MG63 (cell line): Measurements from ENCODE around the gene SLC35B1. TPM values are rescaled to one million over a fixed set of nuclear protein-coding genes. Genes with fewer than 3 reads are reported as not detected.

Source experiments
- DNase-seq: peaks from one replicate; pipeline ENCODE4 v3.0.0-alpha.2; 2020
- H3K27me3 ChIP-seq: fragments of 250-450 bp; sonication (Bioruptor Pico); 2 replicates; pipeline ENCODE4 v1.5.1; 2020; ENCODE audit warnings: mild to moderate bottlenecking, moderate library complexity
- H3K36me3 ChIP-seq: fragments of 250-450 bp; sonication (Bioruptor Pico); 2 replicates; pipeline ENCODE4 v1.5.1; 2020; ENCODE audit warnings: mild to moderate bottlenecking, moderate library complexity
- H3K4me3 ChIP-seq: fragments of 250-450 bp; sonication (Bioruptor Pico); 2 replicates; pipeline ENCODE4 v1.5.1; 2020; ENCODE audit warnings: mild to moderate bottlenecking, moderate library complexity
- H3K9me3 ChIP-seq: fragments of 250-450 bp; sonication (Bioruptor Pico); 2 replicates; pipeline ENCODE4 v1.5.1; 2020; ENCODE audit warnings: mild to moderate bottlenecking, moderate library complexity
- total RNA-seq: library from RNA; depleted of rRNA; stranded (reverse); fragments of >200 nt; shearing (Covaris generic); gene quantifications from 2 replicates; pipeline ENCODE4 v1.2.3, GENCODE V29; 2014; ENCODE audit warnings: low replicate concordance; rRNA removed

Gene SLC35B1, protein sequence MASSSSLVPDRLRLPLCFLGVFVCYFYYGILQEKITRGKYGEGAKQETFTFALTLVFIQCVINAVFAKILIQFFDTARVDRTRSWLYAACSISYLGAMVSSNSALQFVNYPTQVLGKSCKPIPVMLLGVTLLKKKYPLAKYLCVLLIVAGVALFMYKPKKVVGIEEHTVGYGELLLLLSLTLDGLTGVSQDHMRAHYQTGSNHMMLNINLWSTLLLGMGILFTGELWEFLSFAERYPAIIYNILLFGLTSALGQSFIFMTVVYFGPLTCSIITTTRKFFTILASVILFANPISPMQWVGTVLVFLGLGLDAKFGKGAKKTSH
- 76.6 and 87.1 TPM in 2 replicates for total RNA-seq

DNA sequence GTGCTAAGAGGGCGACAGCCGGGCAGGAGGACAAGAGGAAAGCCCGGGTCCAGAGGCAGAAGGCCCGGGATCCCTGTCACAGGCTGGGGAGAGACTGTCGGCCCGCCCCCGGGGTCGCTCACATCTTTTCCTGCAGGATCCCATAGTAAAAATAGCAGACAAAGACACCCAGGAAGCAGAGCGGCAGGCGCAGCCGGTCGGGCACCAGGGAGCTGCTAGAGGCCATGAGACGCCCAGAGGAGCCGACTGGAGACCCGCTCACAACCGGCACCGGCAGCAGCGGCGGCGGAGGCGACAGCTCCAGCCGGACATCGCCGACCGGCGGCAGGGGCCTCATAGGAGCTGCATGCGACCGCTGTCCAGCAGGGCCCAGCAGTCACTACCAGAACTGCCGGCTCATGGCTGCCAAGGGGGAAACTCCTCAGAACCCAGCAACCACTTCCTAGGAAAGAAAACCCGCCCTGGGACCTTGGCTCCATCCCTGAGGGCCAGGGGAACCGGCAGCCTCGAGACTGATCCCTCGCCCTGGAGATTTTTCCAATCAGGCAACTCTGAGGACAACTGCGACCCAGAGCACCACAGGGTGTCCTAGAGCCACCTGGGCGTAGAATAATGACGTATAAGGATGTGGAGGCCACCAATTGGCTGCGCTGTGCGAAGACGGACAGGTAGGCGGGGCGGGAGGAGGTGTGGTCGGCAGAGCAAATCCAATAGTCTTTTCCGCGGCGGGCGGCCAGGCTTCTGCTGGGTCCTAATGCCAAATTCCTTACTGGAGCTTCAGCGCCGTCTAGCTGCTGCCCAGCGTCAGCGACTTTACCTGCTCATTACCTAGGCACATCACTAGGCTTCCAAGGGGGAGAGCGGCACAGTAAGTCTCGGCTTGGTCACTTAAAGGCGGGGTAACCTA is at the start of gene SLC35B1:
Gene SLC35B1, minus strand, starts transcription at position 357 of the 907 bp plus-strand sequence. Its CDS starts 131 bp downstream, at position 226.
- Histone ChIP-seq H3K9me3 (no peaks in the 10 kb centered on the region), H3K4me3 (peak within 1 kb of the TSS; percentile 85), H3K36me3 (peaks cover 28% of the 10 kb centered on the region), H3K27me3 (no peaks in the 10 kb centered on the region; the same call in 1 of the 2 replicates)
- peak; percentile 100 for DNase-seq

DNA sequence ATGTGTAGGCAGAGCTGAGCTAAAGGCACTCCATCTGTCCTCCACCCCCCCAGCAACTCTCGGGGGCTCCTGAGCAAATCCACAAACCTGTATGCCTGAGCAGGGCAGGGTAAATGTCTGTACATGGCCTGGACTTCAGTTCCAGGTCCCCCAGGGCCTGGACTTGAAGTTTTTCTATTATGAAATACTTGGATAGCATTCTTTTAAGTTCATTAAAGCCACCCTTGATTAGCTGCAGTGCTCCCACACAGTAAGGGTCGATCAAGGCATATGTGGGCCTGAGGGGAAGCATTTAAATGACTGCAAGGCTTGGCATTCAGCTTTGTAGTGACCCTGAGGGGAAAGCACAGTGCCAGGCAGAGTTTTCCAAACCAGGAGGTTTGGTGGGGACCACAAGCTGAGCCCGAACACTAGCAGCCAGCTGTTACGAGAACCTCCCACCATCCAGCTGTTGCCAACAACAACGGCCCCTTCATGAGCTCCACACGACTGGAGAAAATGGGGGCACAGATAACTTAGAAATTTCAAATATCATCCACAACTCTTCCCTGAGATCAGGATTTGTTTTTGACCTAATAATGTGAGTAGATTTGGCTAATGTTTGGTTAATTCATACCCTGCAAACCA is 49.5 kb upstream of the SLC35B1 start:
- no peaks in the 10 kb centered on the region for H3K36me3 ChIP-seq
- no peak overlapping the region for H3K4me3 ChIP-seq
- H3K27me3 ChIP-seq, result peaks cover 5% of the 10 kb centered on the region
- DNase-seq, result no peak
- no peaks in the 10 kb centered on the region for H3K9me3 ChIP-seq

DNA sequence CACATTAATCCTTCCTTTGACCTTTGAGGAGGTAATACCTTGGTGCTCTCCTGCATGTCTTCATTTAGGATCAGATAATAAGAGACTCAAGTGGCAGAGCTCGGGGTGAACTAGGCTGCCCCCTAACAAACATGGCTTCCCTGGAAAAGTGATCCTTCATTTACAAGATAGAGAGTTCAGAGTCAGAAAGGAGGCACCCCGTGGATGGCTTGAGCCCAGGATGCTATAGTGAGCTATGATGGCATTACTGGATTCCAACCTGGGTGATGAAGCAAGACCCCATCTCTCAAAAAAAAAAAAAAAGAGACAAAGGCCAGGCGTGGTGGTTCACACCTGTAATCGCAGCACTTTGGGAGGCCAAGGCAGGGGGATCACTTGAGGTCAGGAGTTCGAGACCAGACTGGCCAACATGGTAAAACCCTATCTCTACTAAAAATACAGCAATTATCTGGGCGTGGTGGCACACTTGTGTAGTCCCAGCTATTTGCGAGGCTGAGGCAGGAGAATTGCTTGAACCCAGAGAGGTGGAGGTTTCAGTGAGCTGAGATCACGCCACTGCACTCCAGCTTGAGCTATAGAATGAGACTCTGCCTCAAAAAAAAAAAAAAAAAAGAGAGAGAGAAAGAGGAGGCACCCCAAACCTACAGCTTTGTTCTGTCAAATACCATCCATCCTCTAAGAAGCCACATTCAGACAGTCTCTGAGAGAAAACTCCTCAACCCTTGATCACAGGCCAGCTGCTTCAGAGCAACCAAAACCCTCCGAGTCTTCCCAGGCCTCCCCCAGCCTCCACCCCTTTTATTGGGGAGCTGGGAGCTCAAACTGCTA is 48.8 kb upstream of the SLC35B1 start:
- Histone ChIP-seq H3K27me3 (no peaks in the 10 kb centered on the region), H3K9me3 (no peaks in the 10 kb centered on the region), H3K4me3 (no peak overlapping the region), H3K36me3 (no peaks in the 10 kb centered on the region)
- DNase-seq, result no peak

DNA sequence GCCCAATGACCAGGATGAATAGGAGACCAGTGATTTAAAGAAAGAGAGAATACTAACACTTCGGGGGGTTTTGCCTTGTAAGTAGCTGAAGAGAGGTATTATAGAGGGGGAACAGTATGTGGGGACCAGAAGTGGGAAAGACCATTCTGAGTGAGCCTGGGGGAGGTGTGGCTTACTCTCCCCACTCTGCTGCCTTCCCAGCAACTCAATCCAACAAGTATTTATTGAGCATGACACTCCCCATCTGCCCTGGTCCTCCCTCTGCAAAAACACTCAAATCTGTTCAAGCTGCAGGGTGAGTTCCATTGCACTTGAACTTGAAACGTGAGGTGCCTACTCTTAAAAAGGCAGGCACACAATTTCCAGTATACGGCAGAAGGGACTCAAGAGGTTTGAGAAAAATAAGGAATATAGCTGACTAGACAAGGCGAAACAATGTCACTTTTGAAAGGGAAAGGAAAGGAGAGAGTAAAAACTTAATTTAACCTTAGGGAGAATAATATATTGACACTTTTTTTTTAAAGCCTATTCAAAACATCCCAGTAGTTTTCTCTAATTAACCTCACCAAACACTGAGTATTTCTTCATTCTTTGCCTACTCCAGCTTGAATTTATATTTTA is 48.0 kb upstream of the SLC35B1 start:
- no peaks in the 10 kb centered on the region for H3K27me3 ChIP-seq
- H3K4me3 ChIP-seq, result no peak overlapping the region
- H3K9me3 ChIP-seq, result no peaks in the 10 kb centered on the region
- DNase-seq, result no peak
- no peaks in the 10 kb centered on the region for H3K36me3 ChIP-seq

DNA sequence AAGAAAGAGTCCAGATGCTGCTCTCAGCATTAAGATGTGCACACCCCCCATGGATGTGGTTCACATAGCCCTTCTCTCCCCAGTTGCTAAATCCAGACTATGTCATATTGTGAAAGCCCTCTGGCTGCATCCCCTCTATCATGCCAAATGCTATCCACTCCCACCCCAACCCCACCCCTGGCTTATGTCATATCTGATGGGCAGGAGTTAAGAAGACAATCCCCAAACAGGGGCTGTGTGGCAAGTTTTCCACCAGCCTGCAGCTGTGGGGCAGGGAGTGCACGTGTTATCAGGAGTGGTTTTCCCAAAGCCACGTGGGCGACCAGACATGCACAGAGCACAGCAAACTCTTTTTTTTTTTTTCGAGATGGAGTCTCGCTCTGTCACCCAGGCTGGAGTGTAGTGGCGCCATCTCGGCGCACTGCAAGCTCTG is 46.2 kb upstream of the SLC35B1 start:
- DNase-seq, result no peak
- H3K4me3 ChIP-seq, result no peak overlapping the region

DNA sequence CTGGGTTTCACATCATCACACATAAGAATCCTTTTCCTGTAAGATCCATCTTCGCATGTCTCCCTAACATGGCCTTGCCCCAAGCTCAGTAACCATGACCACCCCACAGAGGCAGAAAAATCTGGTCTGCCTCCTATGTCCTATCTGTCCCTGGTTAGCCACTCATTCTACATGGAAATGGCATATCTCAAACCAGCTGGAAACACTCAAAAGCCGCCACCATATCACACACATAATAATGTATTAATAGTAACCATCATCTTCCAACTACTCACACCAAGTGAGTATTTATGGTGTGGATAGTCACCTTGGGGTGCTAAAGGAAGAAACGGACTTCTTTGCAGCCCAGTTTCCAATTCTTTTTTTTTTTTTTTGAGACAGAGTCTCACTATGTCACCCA is 44.7 kb upstream of the SLC35B1 start:
- DNase-seq, result no peak
- Histone ChIP-seq H3K9me3 (no peaks in the 10 kb centered on the region), H3K4me3 (no peak overlapping the region), H3K36me3 (no peaks in the 10 kb centered on the region), H3K27me3 (no peaks in the 10 kb centered on the region)

More for the DNA sequence above, 46.2 kb upstream of the SLC35B1 start:
- Histone ChIP-seq H3K36me3 (no peaks in the 10 kb centered on the region), H3K27me3 (no peaks in the 10 kb centered on the region), H3K9me3 (no peaks in the 10 kb centered on the region)

DNA sequence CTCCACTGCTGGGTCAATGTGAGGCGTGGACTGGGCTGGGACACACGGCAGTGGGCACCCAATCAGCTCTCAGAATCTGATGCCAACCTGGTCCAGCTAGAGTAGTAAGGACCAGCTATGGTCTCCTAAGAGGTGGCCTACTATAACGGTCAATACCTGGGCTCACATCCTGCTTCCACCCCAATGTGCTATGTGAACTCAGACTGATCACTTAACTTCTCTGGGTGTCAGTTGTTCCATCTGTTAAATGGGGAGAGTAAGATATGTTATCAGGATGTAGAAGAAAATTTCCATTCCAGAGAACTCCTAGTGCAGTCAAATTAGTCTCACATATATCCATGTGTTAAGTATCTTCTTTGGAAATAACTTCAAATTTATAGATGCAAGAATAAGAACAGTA is 42.0 kb upstream of the SLC35B1 start:
- DNase-seq, result no peak
- Histone ChIP-seq H3K36me3 (no peaks in the 10 kb centered on the region), H3K27me3 (no peaks in the 10 kb centered on the region), H3K9me3 (no peaks in the 10 kb centered on the region), H3K4me3 (no peak overlapping the region)

DNA sequence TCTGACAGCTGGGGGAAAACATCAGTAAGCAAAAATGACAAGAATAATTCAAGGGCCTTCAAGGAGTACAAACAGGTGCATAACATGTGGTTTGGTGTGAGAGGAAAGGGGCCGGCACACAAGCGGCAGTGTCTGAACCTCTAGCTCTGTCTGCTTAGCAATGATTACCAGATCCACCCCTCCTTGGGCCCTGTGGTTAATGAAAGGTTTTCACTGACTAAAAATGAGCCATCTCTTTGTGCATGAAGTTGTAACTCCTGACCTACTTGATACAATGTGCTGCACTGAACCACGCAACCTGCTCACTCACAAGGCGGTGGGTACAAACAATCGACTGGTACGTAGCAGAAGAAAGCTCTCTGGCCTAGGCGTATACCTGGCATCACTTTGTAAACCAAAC is 41.0 kb upstream of the SLC35B1 start:
- H3K27me3 ChIP-seq, result no peaks in the 10 kb centered on the region
- no peak for DNase-seq
- H3K36me3 ChIP-seq, result no peaks in the 10 kb centered on the region
- no peak overlapping the region for H3K4me3 ChIP-seq
- H3K9me3 ChIP-seq, result no peaks in the 10 kb centered on the region

DNA sequence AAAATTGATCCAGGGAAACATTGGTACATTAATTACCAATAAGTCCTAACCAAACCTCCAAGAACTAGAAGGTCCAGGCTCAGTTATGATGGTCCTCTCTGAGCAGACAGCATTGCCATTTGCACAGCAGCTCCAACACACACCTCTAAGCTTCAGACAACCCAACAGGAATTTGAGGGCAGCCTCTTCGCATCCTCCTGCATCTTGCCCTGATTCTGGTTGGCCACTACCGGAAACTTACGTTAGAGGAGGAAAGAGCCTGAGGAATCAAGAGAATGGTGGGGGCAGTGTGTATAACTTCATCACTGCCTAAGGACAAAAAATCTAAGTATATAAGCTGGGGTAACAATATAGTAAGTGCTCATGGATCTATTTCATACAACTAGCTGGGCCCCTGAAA is 40.5 kb upstream of the SLC35B1 start:
- no peaks in the 10 kb centered on the region for H3K27me3 ChIP-seq

DNA sequence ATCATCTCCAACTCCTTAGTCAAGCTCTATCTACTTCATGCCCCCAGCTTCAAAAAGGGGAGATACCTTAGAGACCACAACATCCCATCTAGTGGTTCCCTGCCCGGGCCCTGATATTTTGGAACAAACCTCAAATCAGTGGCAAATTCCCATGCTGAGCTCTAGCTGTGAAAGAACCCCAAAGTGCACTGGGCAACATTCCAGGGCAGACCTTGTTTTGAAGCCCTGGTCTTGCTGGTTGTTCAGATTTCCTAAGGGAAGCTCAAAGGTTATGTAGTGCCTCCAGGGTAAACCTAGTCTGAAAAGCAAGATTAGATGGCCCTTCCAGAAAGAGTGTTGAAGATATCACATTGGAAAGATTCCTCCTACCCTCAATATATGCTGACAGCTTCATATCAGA is 39.9 kb upstream of the SLC35B1 start:
- no peaks in the 10 kb centered on the region for H3K9me3 ChIP-seq
- no peak overlapping the region for H3K4me3 ChIP-seq
- H3K36me3 ChIP-seq, result no peaks in the 10 kb centered on the region
- no peaks in the 10 kb centered on the region for H3K27me3 ChIP-seq
- DNase-seq, result no peak

More for the DNA sequence above, 40.5 kb upstream of the SLC35B1 start:
- Histone ChIP-seq H3K36me3 (no peaks in the 10 kb centered on the region), H3K4me3 (no peak overlapping the region), H3K9me3 (no peaks in the 10 kb centered on the region)
- no peak for DNase-seq

DNA sequence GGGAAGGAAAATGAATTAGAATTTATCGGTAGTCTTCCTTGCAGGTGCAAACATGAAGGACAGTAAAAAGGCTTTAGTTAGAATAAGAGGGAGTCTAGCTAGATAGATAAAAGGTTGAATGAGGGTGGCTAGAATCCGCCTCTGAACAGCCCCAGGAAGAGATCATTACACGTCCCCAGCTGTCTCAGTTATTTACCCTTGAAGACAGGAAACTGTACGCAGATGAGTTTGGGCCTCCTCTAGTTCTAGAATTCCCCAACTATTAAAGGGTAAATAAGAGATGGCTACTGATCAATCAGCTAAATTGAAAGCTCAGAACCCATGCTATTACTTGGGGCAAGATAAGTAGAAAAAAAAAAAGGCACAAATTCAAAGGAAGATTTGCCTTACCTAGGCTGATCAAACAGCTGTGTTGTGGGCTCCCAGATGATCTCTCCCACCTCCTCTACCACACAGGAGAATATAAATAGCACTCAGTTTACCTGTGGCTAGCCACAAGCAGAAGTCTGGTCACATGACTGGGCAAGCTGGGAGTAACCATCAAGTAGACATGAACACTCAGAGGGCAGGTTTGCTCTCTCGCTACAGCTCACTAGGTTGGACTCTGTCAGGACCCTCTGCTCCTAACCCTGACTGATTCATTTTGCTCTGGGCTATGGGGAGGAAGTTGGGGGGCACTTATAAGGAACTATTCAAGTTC is 39.2 kb upstream of the SLC35B1 start:
- H3K27me3 ChIP-seq, result no peaks in the 10 kb centered on the region
- no peak for DNase-seq
- H3K36me3 ChIP-seq, result no peaks in the 10 kb centered on the region
- H3K4me3 ChIP-seq, result no peak overlapping the region
- H3K9me3 ChIP-seq, result no peaks in the 10 kb centered on the region

DNA sequence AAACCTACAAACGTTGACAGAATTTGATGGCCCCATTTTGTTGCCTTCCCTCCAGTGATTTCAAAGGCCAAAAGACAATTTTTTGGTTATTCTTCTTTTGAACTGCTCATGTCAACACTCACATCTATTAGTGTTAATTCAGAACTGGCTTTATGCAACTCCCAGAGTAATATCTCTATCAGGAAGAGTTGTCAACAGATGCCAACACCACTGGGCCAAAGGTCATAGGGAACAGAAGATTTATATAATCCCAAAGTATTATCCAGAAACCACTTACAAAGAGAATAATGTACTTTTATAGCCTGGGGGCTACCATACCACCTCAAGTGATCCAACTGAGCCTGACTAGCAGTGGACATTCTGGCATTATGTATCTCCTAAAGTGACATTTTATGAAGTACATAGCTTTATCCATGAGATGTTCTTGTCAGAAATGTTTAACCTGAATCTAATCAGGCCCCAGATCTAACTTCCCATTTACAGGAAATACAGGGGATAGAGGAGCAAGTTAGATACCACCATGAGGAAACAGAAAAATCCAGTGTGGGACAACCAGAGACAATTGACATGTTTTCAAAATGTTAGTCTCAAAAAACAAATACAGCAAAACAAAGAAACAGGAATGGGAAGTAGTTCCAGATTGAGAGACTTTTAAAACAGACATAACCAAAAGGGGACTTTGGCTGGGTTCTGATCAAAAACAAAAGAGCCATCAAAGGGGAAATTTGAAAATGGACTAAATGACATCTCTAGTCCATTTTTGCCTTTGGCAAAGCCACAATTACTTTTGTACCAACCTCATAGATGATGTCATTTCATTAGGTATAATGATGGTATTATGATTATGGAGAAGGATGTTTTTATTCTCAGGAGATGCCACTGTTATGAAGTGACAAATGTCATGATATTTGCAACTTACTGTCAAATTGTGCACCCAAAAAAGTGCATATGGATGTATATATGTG is 37.7 kb upstream of the SLC35B1 start:
- H3K9me3 ChIP-seq, result no peaks in the 10 kb centered on the region
- H3K36me3 ChIP-seq, result no peaks in the 10 kb centered on the region
- H3K27me3 ChIP-seq, result no peaks in the 10 kb centered on the region
- DNase-seq, result no peak
- no peak overlapping the region for H3K4me3 ChIP-seq

DNA sequence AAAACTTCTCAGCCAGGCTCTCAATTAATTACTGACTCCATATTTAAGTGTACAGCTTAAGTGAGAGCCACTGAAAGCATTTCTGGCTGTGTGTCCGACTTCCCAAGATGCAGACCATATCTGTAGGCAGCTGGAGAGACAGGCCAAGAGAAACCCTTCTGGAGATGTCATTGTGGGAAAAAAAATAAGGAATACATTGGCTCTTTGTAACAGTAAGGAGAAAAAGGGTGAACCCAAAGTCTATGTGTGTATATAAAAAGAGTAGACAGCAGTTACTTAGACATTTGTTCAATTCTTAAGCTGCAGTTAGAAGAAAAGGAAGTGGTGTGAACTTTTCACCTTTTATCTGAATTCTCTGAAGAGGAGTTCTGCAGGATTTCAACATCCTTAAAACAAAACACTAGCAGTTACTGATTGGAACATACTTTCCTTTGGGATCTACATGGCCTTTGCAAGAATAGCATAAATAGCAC is 34.4 kb upstream of the SLC35B1 start:
- Histone ChIP-seq H3K27me3 (no peaks in the 10 kb centered on the region), H3K4me3 (no peak overlapping the region), H3K9me3 (no peaks in the 10 kb centered on the region), H3K36me3 (no peaks in the 10 kb centered on the region)
- DNase-seq, result no peak

DNA sequence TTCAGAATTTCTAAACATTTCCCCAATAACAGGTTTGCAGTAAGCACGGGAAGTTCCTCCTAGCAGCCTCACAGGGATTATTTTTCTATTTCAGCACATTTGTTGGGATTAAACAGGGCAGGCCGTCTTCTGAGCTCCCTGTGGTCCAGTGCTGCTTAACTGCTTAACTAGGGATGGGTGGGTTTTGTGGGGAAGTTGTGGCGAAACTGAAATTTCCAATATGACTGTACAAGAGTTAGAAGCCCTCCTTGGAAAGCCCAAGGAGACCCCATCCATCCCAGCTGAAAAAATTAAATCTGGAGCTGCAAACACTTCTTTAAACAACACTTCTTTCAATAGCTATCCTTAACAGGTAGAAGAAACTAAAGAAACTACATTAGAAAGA is 33.9 kb upstream of the SLC35B1 start:
- H3K9me3 ChIP-seq, result no peaks in the 10 kb centered on the region
- no peak for DNase-seq
- no peaks in the 10 kb centered on the region for H3K27me3 ChIP-seq
- H3K36me3 ChIP-seq, result no peaks in the 10 kb centered on the region
- no peak overlapping the region for H3K4me3 ChIP-seq
